HEK293T (cell line): ENCODE measurements around the gene WSB2.

Experiments used
- BHLHE40 ChIP-seq: fragments of 450-650 bp; IDR thresholded peaks from 2 replicates; pipeline ENCODE4 v1.6.1; 2016; ENCODE audit warnings: mild to moderate bottlenecking, moderate library complexity, borderline replicate concordance
- FOXA1 ChIP-seq: fragments of 450-650 bp; IDR thresholded peaks from 2 replicates; pipeline ENCODE4 v1.6.1; 2016; ENCODE audit warnings: mild to moderate bottlenecking
- SUZ12 ChIP-seq: fragments of 450-650 bp; IDR thresholded peaks from 2 replicates; pipeline ENCODE4 v1.6.1; 2016; ENCODE audit warnings: mild to moderate bottlenecking
- TF ChIP-seq, protein P1 (sequence below): fragments of 450-650 bp; IDR thresholded peaks from 2 replicates; pipeline ENCODE4 v1.6.1; 2016

DNA sequence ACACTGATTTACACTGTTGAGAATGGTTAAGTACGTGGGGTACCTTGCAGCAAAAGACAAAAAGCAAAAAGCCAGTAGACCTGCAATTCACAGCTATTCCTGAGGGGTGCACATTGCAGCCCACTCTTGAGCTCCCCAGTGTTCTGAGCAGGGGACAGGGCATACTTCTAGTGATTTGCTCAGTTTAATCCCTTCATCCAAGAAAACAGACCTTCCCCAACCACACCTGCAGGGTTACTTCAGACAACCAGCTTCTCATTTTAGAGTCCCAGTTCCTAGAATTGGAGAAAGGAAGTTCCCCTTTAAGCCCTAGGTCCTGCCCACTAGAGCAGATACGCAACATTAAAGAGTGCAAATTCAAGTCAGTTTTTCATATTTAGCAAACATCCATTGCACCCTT lies 3.6 kb upstream of the WSB2 start:
- TF ChIP-seq BHLHE40: no peak
- TF ChIP-seq FOXA1: no peak
- TF ChIP-seq SUZ12: no peak
- TF ChIP-seq, protein P1, sequence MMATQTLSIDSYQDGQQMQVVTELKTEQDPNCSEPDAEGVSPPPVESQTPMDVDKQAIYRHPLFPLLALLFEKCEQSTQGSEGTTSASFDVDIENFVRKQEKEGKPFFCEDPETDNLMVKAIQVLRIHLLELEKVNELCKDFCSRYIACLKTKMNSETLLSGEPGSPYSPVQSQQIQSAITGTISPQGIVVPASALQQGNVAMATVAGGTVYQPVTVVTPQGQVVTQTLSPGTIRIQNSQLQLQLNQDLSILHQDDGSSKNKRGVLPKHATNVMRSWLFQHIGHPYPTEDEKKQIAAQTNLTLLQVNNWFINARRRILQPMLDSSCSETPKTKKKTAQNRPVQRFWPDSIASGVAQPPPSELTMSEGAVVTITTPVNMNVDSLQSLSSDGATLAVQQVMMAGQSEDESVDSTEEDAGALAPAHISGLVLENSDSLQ: no peak
